Astrocyte of the cerebellum (primary cell): ENCODE results near the gene CHD5.

Experiments
- DNase-seq: peaks from one replicate; pipeline ENCODE4 v3.0.0-alpha.2; 2011; ENCODE audit warnings: low read depth
- H3K4me3 ChIP-seq: 2 replicates; pipeline ENCODE4 v1.5.1; 2011; ENCODE audit warnings: mild to moderate bottlenecking, low read depth, low read length, moderate library complexity
- in situ Hi-C: cut with HindIII; loops from 2 replicates; pipeline ENCODE4 v1.10.0; 2017; ENCODE audit warnings: low sequenced_read_pairs
- TF ChIP-seq, protein P1 (sequence below): IDR thresholded peaks from 2 replicates; pipeline ENCODE4 v1.5.1; 2012; ENCODE audit warnings: low read length, low read depth, moderate library complexity, mild to moderate bottlenecking; ENCODE audit errors: missing control alignments

The CHD5 gene

DNA sequence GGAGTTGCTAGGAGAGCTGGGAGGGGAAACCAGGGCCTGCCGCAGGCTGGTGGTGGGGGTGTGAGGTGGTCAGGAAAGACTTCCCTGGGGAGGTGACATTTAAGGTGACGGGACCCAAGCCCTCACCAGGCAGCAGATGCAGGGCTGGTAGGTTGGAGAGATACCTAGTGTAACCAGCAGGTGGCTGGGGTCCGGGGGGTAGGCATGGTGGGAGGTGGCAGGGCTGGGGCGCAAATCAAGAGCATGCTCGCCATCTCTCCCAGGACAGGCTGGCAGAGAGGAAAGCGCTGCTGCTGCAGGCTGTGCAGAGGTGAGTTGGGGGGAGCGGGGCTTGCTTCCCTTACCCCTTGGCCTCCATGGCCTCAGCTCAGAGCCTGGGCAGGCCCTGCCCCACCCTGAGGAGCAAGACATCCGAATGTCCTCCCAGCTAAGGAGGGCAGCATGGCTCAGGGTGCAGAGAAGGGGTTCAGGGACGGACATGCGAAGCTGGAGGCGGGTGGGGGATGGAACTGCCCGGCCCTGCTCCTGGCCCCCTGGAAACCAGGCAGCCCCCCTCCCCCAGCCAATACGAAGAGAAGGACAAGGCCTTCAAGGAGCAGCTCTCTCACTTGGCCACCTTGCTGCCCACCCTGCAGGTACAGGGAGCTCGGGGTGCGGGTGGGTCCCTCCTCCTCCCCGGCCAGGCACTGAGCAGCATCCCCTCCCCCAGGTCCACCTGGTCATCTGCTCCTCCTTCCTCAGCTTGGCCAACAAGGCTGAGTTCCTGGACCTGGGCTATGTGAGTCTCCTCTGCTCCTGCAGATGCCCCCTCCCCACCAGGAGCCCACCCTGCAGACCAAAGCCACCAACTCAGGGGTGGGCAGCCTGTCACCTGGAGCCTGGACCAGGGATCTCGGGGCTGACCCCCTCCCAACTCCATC lies 29.8 kb upstream of the CHD5 start:
- no peak for DNase-seq
- peak overlapping the region; percentile 25 for H3K4me3 ChIP-seq
- in situ Hi-C loops = no loop called here
- TF ChIP-seq, protein P1, sequence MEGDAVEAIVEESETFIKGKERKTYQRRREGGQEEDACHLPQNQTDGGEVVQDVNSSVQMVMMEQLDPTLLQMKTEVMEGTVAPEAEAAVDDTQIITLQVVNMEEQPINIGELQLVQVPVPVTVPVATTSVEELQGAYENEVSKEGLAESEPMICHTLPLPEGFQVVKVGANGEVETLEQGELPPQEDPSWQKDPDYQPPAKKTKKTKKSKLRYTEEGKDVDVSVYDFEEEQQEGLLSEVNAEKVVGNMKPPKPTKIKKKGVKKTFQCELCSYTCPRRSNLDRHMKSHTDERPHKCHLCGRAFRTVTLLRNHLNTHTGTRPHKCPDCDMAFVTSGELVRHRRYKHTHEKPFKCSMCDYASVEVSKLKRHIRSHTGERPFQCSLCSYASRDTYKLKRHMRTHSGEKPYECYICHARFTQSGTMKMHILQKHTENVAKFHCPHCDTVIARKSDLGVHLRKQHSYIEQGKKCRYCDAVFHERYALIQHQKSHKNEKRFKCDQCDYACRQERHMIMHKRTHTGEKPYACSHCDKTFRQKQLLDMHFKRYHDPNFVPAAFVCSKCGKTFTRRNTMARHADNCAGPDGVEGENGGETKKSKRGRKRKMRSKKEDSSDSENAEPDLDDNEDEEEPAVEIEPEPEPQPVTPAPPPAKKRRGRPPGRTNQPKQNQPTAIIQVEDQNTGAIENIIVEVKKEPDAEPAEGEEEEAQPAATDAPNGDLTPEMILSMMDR = no peak

DNA sequence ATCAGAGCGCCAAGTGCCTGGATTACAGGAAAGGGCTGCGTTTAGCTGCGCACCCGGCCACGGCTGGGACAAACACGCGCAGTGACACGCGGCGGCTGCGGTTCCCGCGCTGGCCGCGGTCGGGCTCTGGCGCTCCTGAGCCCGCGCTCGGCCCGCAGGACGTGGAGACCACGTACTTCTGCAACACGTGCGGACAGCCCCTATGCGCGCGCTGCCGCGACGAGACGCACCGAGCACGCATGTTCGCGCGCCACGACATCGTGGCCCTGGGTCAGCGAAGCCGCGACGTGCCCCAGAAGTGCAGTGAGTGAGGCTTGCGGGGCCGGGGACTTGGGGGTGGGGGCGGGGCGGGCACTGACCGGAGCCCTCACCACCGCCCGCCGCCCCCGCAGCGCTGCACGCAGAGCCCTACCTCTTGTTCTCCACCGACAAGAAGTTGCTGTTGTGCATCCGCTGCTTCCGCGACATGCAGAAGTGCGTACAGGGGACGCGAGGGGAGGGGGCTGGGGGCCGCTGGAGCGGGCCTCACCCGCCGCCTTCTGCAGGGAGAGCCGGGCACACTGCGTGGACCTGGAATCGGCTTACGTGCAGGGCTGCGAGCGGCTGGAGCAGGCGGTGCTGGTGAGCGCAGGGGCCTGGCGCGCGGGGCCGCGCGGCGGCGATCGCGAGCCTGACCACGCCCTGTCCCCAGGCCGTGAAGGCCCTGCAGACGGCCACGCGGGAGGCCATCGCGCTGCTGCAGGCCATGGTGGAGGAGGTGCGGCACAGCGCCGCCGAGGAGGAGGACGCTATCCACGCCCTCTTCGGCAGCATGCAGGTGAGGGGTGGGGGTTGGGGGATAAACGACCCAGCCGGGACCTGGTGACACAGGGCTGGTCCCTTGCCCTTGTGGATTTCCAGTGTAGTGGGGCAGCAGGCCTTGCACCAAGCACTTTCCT lies 28.9 kb upstream of the CHD5 start:
- no peak for DNase-seq
- H3K4me3 ChIP-seq = peak overlapping the region; percentile 25
- TF ChIP-seq, protein P1 = peak; percentile 62
- in situ Hi-C loops = no loop called here

DNA sequence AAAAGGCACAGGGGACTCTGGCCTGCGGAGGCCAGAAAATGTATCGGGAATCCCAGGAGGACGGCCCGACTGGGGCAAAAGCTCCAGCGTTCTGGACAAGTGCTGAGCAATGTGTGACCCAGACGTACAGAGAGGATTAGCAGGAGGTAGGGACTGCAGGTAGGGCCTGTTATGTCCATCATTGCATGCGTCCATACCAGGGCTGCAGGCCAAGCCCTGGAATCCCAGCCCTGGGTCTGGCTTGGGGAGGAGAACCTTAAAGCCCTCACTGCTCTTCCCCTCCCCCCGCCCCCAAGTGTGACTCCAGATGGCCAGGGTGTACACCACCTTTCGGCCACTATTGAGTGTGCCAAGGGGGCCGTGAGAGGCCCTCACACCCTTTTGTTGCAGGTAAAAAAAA lies 27.8 kb upstream of the CHD5 start:
- DNase-seq = no peak
- TF ChIP-seq, protein P1 = no peak
- H3K4me3 ChIP-seq = no peak overlapping the region
- in situ Hi-C loops = no loop called here

DNA sequence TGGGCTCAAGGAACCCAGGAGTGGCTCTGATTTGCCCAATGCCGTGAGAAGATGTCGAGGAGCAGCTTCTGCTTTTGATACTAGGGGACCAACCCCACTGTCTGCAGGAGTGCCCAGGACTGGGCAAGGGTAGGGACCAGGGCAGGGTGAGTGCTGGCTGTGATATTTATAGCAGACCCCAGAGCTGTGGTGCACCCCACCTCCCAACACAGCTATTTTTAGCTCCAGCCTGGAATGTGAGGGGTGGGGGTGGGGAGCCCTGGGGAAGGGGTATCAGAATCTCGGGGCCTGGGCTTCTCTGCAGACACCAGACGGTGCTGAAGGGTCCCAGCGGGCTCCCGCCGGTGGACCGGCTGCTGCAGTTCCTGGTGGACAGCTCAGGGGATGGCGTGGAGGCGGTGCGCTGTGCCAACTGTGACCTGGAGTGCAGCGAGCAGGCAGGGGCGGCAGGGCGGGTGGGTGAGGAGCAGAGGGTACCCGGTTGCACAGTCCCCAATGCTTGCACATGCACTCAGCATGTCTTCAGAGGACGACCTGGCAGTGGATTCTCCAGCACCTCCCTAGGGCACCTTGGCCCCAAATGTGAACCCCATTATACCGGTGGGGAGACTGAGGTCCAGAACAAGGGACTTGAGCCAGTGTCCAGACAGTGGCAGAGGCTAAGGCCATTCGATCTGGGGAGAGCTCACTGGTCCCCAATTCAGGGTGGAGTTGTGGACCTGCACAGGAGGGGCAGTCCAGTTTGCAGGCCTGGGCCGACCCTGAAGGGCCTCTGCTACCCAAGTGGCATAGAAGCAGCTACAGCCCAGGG lies 27.2 kb upstream of the CHD5 start:
- TF ChIP-seq, protein P1 = no peak
- DNase-seq = no peak
- H3K4me3 ChIP-seq = peak overlapping the region; percentile 50
- in situ Hi-C loops = no loop called here

DNA sequence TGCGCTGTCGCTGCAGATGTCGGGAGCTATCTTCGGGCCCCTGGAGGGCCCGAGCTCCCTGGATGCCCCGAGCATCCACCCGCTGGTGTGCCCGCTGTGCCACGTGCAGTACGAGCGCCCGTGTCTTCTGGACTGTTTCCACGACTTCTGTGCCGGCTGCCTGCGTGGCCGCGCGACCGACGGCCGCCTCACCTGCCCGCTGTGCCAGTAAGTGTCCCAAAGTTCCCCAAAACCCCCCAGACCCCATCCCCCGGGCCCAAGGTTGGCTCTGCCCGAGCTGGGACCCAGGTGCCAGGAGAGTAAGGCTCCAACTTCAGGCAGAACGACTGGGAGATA lies 26.4 kb upstream of the CHD5 start:
- TF ChIP-seq, protein P1 = no peak
- in situ Hi-C loops = no loop called here
- peak overlapping the region; percentile 50 for H3K4me3 ChIP-seq
- no peak for DNase-seq

DNA sequence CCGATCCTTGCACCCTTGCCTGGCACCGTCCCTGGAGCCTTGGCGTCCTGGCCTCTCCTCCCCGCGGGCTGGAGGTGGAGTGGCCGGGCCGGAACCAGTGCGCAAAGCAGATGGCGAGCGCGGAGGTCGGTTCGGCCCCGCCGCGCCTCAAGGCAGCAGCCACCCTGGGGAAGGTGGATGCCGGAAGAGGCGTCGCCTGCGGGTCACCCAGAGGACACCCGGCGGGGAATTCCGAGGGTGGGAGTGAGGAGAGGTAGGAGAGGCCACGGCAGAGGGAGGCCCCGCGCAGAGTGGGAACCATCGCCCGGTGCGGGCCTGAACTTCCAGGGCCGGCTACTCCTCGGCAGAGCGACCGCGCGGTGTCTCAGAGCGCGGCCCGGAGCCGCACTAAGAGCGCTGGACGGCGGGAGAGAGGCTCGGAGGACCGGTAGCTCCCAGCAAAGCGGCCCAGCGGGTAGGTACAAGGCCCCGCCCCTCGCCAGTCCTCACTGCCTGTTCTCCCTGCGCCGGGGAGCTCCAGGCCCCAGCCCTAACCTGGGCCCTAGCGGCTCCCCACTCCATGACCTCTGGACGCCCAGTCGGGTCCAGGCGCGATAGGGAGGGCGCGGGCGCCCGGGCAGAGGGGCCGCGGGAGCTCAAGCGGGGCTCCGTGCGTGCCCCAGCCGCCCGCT lies 25.9 kb upstream of the CHD5 start, which contains the start of gene RNF207:
RNF207 (plus strand) TSS at position 271 of the 671 bp plus-strand sequence. CDS start 417 bp downstream, outside the sequence.
- TF ChIP-seq, protein P1 = no peak
- no peak for DNase-seq
- H3K4me3 ChIP-seq = peak within 1 kb of the TSS; percentile 50
- in situ Hi-C loops = no loop called here
